ENCODE measurements around the gene FLVCR1. TPM values are rescaled to one million over a fixed set of nuclear protein-coding genes. Genes with fewer than 3 reads are reported as not detected.
"Not testable (repeated sequence)": the region's sequence is repeated elsewhere in the genome, so short reads cannot be mapped to it uniquely, and the experiment has no call there.

The FLVCR1 gene
- total RNA-seq, 1 experiment from 2014 or later = 26.4 TPM

DNA sequence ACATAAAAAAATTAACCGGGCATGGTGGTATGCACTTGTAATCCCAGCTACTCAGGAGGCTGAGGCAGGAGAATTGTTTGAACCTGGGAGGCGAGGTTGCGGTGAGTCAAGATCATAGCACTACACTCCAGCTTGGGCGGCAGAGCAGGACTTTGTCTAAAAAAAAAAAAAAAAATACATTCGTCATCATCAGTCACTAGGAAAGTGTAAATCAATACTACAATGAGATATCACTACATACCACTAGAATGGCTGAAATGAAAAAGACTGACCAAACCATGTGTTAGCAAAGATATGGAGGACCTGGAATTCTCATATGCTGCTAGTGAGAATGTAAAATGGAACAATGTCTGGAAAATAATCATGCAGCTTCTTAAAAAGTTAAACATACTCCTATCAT lies 19.9 kb upstream of the FLVCR1 start:
- ChIA-PET POLR2A (ENCODE audit: low non-redundant PET) (no interaction called here), CTCF (no interaction called here)
- Histone ChIP-seq H3K4me1 (ENCODE audit: insufficient read depth, low read length, poor library complexity, severe bottlenecking) (no peaks in the 10 kb centered on the region), H3K9me3 (ENCODE audit: low read depth, low read length, poor library complexity, severe bottlenecking) (no peaks in the 10 kb centered on the region), H3K4me3 (ENCODE audit: low read depth, low read length, poor library complexity, severe bottlenecking) (no peak overlapping the region), H3K27ac (ENCODE audit: low read depth, low read length, poor library complexity, severe bottlenecking) (no peak overlapping the region), H3K36me3 (ENCODE audit: insufficient read depth, low read length, poor library complexity, severe bottlenecking) (no peaks in the 10 kb centered on the region), H3K27me3 (replicated peaks; ENCODE audit: insufficient read depth, low read depth, low read length, poor library complexity) (no peaks in the 10 kb centered on the region)
- BruUV-seq (replicated peaks) = no TSS peak
- DNase-seq (ENCODE audit: low spot score) = no peak
- no peak for TF ChIP-seq EZH2 (IDR thresholded peaks at IDR 0.05; ENCODE audit: borderline replicate concordance, low read depth, low read length, poor library complexity, severe bottlenecking)
- TF ChIP-seq, protein P1, sequence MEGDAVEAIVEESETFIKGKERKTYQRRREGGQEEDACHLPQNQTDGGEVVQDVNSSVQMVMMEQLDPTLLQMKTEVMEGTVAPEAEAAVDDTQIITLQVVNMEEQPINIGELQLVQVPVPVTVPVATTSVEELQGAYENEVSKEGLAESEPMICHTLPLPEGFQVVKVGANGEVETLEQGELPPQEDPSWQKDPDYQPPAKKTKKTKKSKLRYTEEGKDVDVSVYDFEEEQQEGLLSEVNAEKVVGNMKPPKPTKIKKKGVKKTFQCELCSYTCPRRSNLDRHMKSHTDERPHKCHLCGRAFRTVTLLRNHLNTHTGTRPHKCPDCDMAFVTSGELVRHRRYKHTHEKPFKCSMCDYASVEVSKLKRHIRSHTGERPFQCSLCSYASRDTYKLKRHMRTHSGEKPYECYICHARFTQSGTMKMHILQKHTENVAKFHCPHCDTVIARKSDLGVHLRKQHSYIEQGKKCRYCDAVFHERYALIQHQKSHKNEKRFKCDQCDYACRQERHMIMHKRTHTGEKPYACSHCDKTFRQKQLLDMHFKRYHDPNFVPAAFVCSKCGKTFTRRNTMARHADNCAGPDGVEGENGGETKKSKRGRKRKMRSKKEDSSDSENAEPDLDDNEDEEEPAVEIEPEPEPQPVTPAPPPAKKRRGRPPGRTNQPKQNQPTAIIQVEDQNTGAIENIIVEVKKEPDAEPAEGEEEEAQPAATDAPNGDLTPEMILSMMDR (conservative IDR thresholded peaks at IDR 0.05; ENCODE audit: low read depth, low read length) = no peak
- intact Hi-C loops (cut with micrococcal nuclease; ENCODE audit: unreplicated experiment) = no loop called here

DNA sequence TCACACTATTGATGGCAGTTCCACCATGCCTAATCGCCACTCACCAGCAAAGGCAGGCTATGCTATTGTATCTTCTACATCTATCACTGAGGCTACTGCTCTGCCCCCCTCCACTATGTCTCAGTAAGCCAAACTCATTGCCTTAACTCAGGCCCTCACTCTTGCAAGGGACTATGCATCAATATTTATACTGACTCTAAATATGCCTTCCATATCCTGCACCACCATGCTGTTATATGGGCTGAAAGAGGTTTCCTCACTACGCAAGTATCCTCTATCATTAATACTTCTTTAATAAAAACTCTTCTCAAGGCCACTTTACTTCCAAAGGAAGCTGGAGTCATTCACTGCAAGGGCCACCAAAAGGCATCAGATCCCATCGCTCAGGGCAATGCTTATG lies 13.6 kb upstream of the FLVCR1 start:
- H3K4me1 ChIP-seq (ENCODE audit: insufficient read depth, low read length, poor library complexity, severe bottlenecking); H3K9me3 ChIP-seq (ENCODE audit: low read depth, low read length, poor library complexity, severe bottlenecking); H3K27ac ChIP-seq (ENCODE audit: low read depth, low read length, poor library complexity, severe bottlenecking); BruUV-seq (replicated peaks); H3K36me3 ChIP-seq (ENCODE audit: insufficient read depth, low read length, poor library complexity, severe bottlenecking); H3K27me3 ChIP-seq (replicated peaks; ENCODE audit: insufficient read depth, low read depth, low read length, poor library complexity); intact Hi-C loops (cut with micrococcal nuclease; ENCODE audit: unreplicated experiment); H3K4me3 ChIP-seq (ENCODE audit: low read depth, low read length, poor library complexity, severe bottlenecking); DNase-seq (ENCODE audit: low spot score); CTCF ChIA-PET; POLR2A ChIA-PET (ENCODE audit: low non-redundant PET): not testable (repeated sequence)

DNA sequence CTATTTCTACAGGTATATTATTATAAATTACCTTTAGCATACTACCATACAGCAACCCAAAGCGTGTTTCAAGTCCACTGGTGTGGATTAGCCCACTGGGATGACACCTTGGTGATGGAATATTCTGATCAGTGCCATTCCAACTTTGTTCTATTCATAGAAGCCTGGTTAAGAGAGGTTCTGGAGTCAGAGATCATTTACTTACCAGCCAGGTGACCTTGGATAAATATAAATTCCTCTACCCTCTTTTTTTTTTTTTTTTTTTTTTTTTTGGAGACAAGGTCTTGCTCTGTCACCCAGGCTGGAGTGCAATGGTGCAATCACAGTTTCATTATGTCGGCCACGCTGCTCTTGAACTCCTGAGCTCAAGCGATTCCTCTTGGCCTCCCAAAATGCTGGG lies 10.5 kb upstream of the FLVCR1 start, which contains the start of gene SPATA45:
Gene SPATA45 (minus strand): TSS at position 101 of the 400 bp plus-strand sequence. CDS start 11,500 bp downstream, outside the sequence.
- Histone ChIP-seq H3K27ac (ENCODE audit: low read depth, low read length, poor library complexity, severe bottlenecking) (no peak within 1 kb of the TSS), H3K4me3 (ENCODE audit: low read depth, low read length, poor library complexity, severe bottlenecking) (no peak within 1 kb of the TSS), H3K27me3 (replicated peaks; ENCODE audit: insufficient read depth, low read depth, low read length, poor library complexity) (no peaks in the 10 kb centered on the region), H3K36me3 (ENCODE audit: insufficient read depth, low read length, poor library complexity, severe bottlenecking) (no peaks in the 10 kb centered on the region), H3K4me1 (ENCODE audit: insufficient read depth, low read length, poor library complexity, severe bottlenecking) (no peaks in the 10 kb centered on the region), H3K9me3 (ENCODE audit: low read depth, low read length, poor library complexity, severe bottlenecking) (no peaks in the 10 kb centered on the region)
- intact Hi-C loops (cut with micrococcal nuclease; ENCODE audit: unreplicated experiment) = no loop called here
- POLR2A ChIA-PET (ENCODE audit: low non-redundant PET) = no interaction called here
- CTCF ChIA-PET = no interaction called here
- DNase-seq (ENCODE audit: low spot score) = no peak
- no TSS peak for BruUV-seq (replicated peaks)
- TF ChIP-seq, protein P1 (conservative IDR thresholded peaks at IDR 0.05; ENCODE audit: low read depth, low read length) = no peak
- TF ChIP-seq EZH2 (IDR thresholded peaks at IDR 0.05; ENCODE audit: borderline replicate concordance, low read depth, low read length, poor library complexity, severe bottlenecking) = no peak

DNA sequence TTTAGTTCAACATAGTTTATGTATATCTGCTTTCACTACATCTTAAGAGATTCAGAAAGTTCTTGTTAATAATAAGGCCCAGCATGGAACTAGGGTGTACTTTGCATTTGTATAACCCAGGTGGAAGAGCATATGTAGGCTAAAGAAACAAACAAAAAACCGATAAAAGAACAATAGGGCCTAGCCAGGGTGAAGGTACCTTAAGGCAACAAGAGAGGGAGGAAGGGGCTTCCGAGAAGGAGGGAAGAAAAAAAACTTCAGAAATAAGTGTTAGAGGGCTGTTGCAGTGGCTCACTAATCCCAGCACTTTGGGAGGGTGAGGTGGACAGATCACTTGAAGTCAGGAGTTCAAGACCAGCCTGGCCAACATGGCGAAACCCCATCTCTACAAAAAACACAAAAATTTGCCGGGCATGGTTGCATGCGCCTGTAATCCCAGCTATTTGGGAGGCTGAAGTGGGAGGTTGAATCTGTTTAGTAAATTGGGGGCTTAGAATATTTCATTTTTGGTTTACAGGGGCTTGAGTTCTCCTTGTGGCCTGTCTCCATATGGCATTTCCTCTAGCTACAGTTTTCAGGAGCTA lies 5.9 kb upstream of the FLVCR1 start:
- Histone ChIP-seq H3K36me3 (ENCODE audit: insufficient read depth, low read length, poor library complexity, severe bottlenecking) (no peaks in the 10 kb centered on the region), H3K27ac (ENCODE audit: low read depth, low read length, poor library complexity, severe bottlenecking) (no peak overlapping the region), H3K27me3 (replicated peaks; ENCODE audit: insufficient read depth, low read depth, low read length, poor library complexity) (no peaks in the 10 kb centered on the region), H3K4me3 (ENCODE audit: low read depth, low read length, poor library complexity, severe bottlenecking) (no peak overlapping the region), H3K9me3 (ENCODE audit: low read depth, low read length, poor library complexity, severe bottlenecking) (no peaks in the 10 kb centered on the region), H3K4me1 (ENCODE audit: insufficient read depth, low read length, poor library complexity, severe bottlenecking) (no peaks in the 10 kb centered on the region)
- intact Hi-C loops (cut with micrococcal nuclease; ENCODE audit: unreplicated experiment) = no loop called here
- ChIA-PET CTCF (no interaction called here), POLR2A (ENCODE audit: low non-redundant PET) (no interaction called here)
- no peak for DNase-seq (ENCODE audit: low spot score)
- no TSS peak for BruUV-seq (replicated peaks)
- no peak for TF ChIP-seq EZH2 (IDR thresholded peaks at IDR 0.05; ENCODE audit: borderline replicate concordance, low read depth, low read length, poor library complexity, severe bottlenecking)
- TF ChIP-seq, protein P1 (conservative IDR thresholded peaks at IDR 0.05; ENCODE audit: low read depth, low read length) = no peak

Data from A673 (cell line).